ENCODE data around the gene MRTO4.

- TF ChIP-seq, protein P1, sequence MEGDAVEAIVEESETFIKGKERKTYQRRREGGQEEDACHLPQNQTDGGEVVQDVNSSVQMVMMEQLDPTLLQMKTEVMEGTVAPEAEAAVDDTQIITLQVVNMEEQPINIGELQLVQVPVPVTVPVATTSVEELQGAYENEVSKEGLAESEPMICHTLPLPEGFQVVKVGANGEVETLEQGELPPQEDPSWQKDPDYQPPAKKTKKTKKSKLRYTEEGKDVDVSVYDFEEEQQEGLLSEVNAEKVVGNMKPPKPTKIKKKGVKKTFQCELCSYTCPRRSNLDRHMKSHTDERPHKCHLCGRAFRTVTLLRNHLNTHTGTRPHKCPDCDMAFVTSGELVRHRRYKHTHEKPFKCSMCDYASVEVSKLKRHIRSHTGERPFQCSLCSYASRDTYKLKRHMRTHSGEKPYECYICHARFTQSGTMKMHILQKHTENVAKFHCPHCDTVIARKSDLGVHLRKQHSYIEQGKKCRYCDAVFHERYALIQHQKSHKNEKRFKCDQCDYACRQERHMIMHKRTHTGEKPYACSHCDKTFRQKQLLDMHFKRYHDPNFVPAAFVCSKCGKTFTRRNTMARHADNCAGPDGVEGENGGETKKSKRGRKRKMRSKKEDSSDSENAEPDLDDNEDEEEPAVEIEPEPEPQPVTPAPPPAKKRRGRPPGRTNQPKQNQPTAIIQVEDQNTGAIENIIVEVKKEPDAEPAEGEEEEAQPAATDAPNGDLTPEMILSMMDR (IDR thresholded peaks at IDR 0.05; ENCODE audit: low read length), result no peak
- TF ChIP-seq EZH2phosphoT487 (IDR thresholded peaks at IDR 0.05; ENCODE audit: low read length) (no peak), EZH2 (optimal IDR thresholded peaks at IDR 0.05; ENCODE audit: low read depth, low read length) (no peak)
Measured at GRCh38 chr1:19222573-19222972, 29.0 kb upstream of the MRTO4 start.

All from MM.1S (cell line).